Occipital lobe (tissue), 2 donors: ENCODE results near the gene CFAP44. TPM values are rescaled to one million over a fixed set of nuclear protein-coding genes. Genes with fewer than 3 reads are reported as not detected.
"Not testable (repeated sequence)": the region's sequence is repeated elsewhere in the genome, so short reads cannot be mapped to it uniquely, and the experiment has no call there.

ENCODE experiments used
- DNase-seq: peaks from one replicate; lab custom pipeline; 2025; lab: John Stamatoyannopoulos, UW
- total RNA-seq: library from RNA; depleted of rRNA; stranded (reverse); fragments of >200 nt; gene quantifications from one replicate; pipeline ENCODE4 v1.2.3, GENCODE V29; 2014

Gene CFAP44
- total RNA-seq = 4.2 TPM

GRCh38 chr3:113441051-113441770 lies at the start of gene CFAP44:
CFAP44 (minus strand) TSS chr3:113441493; CDS start chr3:113433664, 7,829 bp downstream.
- peak; percentile 60 for DNase-seq

- no peak for DNase-seq
Observed at GRCh38 chr3:113485161-113485609, 43.9 kb upstream of the CFAP44 start.

GRCh38 chr3:113468539-113468938 lies 27.2 kb upstream of the CFAP44 start:
- DNase-seq = no peak

- no peak for DNase-seq
Observed at GRCh38 chr3:113461488-113461887, 20.2 kb upstream of the CFAP44 start.

GRCh38 chr3:113458554-113458953 lies 17.3 kb upstream of the CFAP44 start:
- not testable (repeated sequence) for DNase-seq

GRCh38 chr3:113455446-113455845 lies 14.2 kb upstream of the CFAP44 start:
- DNase-seq = no peak

GRCh38 chr3:113454630-113455029 lies 13.3 kb upstream of the CFAP44 start:
- DNase-seq = no peak

- no peak for DNase-seq
Observed at GRCh38 chr3:113454057-113454456, 12.8 kb upstream of the CFAP44 start.

- DNase-seq = no peak
Observed at GRCh38 chr3:113450911-113451310, 9.6 kb upstream of the CFAP44 start.

GRCh38 chr3:113439606-113440005 lies 1.7 kb downstream of the CFAP44 start:
- DNase-seq = no peak

GRCh38 chr3:113438224-113438623 lies 3.1 kb downstream of the CFAP44 start:
- DNase-seq = no peak

GRCh38 chr3:113437411-113437810 lies 3.9 kb downstream of the CFAP44 start:
- no peak for DNase-seq

- no peak for DNase-seq
Observed at GRCh38 chr3:113436809-113437208, 4.5 kb downstream of the CFAP44 start.

GRCh38 chr3:113431811-113432210 lies 9.5 kb downstream of the CFAP44 start:
- DNase-seq = no peak

- DNase-seq = no peak
Observed at GRCh38 chr3:113428581-113428980, 12.7 kb downstream of the CFAP44 start.

GRCh38 chr3:113423699-113424098 lies 17.6 kb downstream of the CFAP44 start:
- no peak for DNase-seq

- DNase-seq = no peak
Observed at GRCh38 chr3:113421082-113421481, 20.2 kb downstream of the CFAP44 start.

- no peak for DNase-seq
Observed at GRCh38 chr3:113409676-113410075, 31.6 kb downstream of the CFAP44 start.

GRCh38 chr3:113405180-113405579 lies 36.1 kb downstream of the CFAP44 start:
- DNase-seq = no peak

- DNase-seq = no peak
Observed at GRCh38 chr3:113404637-113405036, 36.7 kb downstream of the CFAP44 start.
